Measurements from ENCODE around the gene AP1G2. TPM values are rescaled to one million over a fixed set of nuclear protein-coding genes. Genes with fewer than 3 reads are reported as not detected.

The AP1G2 gene
- total and polyA plus RNA-seq, 2 of the 13 experiments (the other 11 are each of a cell fraction or from before 2014, with no cell fraction given) = 96.9 to 611 TPM

GRCh38 chr14:23609411-23610089 lies 42.0 kb upstream of the AP1G2 start (continued):
- TF ChIP-seq SNAPC4 (CRISPR knock-in tag; IDR thresholded peaks at IDR 0.05) = peak; percentile 96
- TF ChIP-seq ZMAT3 (CRISPR knock-in tag; conservative IDR thresholded peaks at IDR 0.05) = peak; percentile 81; the same call in 1 of the 2 replicates
- peak; percentile 14; the same call in 1 of the 2 replicates for TF ChIP-seq CC2D1A (CRISPR knock-in tag; IDR thresholded peaks at IDR 0.05)
- peak; percentile 58; the same call in 1 of the 2 replicates for TF ChIP-seq MAZ (IDR thresholded peaks at IDR 0.05; ENCODE audit: borderline replicate concordance, low read depth, low read length)
- TF ChIP-seq MAZ (CRISPR knock-in tag; IDR thresholded peaks at IDR 0.05; ENCODE audit: low read depth) = peak; percentile 41; the same call in 1 of the 2 replicates
- peak; percentile 80 for TF ChIP-seq PAXIP1 (CRISPR knock-in tag; conservative IDR thresholded peaks at IDR 0.05)
- peak; percentile 58 for TF ChIP-seq ZNF414 (CRISPR knock-in tag; IDR thresholded peaks at IDR 0.05)
- TF ChIP-seq DDIT3 (CRISPR knock-in tag; IDR thresholded peaks at IDR 0.05) = 0 out of 2 replicates have a peak, but pooled peaks have one; percentile 13
- peak; percentile 56; the same call in 1 of the 2 replicates for TF ChIP-seq ZBTB21 (CRISPR knock-in tag; IDR thresholded peaks at IDR 0.05)
- 0 out of 2 replicates have a peak, but pooled peaks have one; percentile 55 for TF ChIP-seq BORCS8-MEF2B (CRISPR knock-in tag; IDR thresholded peaks at IDR 0.05)
- TF ChIP-seq ZFP36L1 (CRISPR knock-in tag; IDR thresholded peaks at IDR 0.05) = peak; percentile 82; the same call in 1 of the 2 replicates
- TF ChIP-seq MEF2D (CRISPR knock-in tag; IDR thresholded peaks at IDR 0.05) = peak; percentile 63; the same call in 1 of the 2 replicates
- TF ChIP-seq ZMYM2 (CRISPR knock-in tag; IDR thresholded peaks at IDR 0.05) = peak; percentile 69; the same call in 1 of the 2 replicates
- peak; percentile 83 for TF ChIP-seq ZNF501 (CRISPR knock-in tag; IDR thresholded peaks at IDR 0.05)
- TF ChIP-seq ZNF776 (CRISPR knock-in tag; IDR thresholded peaks at IDR 0.05) = peak; percentile 76; the same call in 1 of the 2 replicates
- TF ChIP-seq ZNF138 (CRISPR knock-in tag; IDR thresholded peaks at IDR 0.05; ENCODE audit: low read depth) = 0 out of 2 replicates have a peak, but pooled peaks have one; percentile 28
- TF ChIP-seq HOXA3 (CRISPR knock-in tag; IDR thresholded peaks at IDR 0.05) = peak; percentile 84
- 0 out of 2 replicates have a peak, but pooled peaks have one; percentile 38 for TF ChIP-seq MLLT10 (CRISPR knock-in tag; IDR thresholded peaks at IDR 0.05)
- TF ChIP-seq KDM4B (CRISPR knock-in tag; IDR thresholded peaks at IDR 0.05) = 0 out of 2 replicates have a peak, but pooled peaks have one; percentile 22
- TF ChIP-seq ELF1 (CRISPR knock-in tag; IDR thresholded peaks at IDR 0.05) = peak; percentile 40; the same call in 1 of the 2 replicates
